ENCODE measurements around the gene ILDR1. TPM values are rescaled to one million over a fixed set of nuclear protein-coding genes. Genes with fewer than 3 reads are reported as not detected.
"Not testable (repeated sequence)": the region's sequence is repeated elsewhere in the genome, so short reads cannot be mapped to it uniquely, and the experiment has no call there.

ILDR1 gene
- total RNA-seq, 1 donor from 2014 or later = not detected

GRCh38 chr3:121961283-121961682 lies 60.8 kb downstream of the ILDR1 start:
- intact Hi-C loops (cut with DNase I) = no loop called here
- no peak for DNase-seq (ENCODE audit: low spot score)

- intact Hi-C loops (cut with DNase I) = no loop called here
- no peak for DNase-seq (ENCODE audit: low spot score)
Measured at GRCh38 chr3:121958801-121959200, 63.2 kb downstream of the ILDR1 start.

- DNase-seq (ENCODE audit: low spot score) = no peak
- intact Hi-C loops (cut with DNase I) = no loop called here
Measured at GRCh38 chr3:121957674-121958415, 64.2 kb downstream of the ILDR1 start.

GRCh38 chr3:121956363-121956762 lies 65.7 kb downstream of the ILDR1 start:
- intact Hi-C loops (cut with DNase I) = no loop called here
- no peak for DNase-seq (ENCODE audit: low spot score)

GRCh38 chr3:121951291-121951919 lies 70.6 kb downstream of the ILDR1 start:
- intact Hi-C loops (cut with DNase I) = no loop called here
- DNase-seq (ENCODE audit: low spot score) = no peak

GRCh38 chr3:121948641-121949040 lies 73.4 kb downstream of the ILDR1 start:
- DNase-seq (ENCODE audit: low spot score) = no peak
- intact Hi-C loops (cut with DNase I) = no loop called here

- intact Hi-C loops (cut with DNase I) = no loop called here
- DNase-seq (ENCODE audit: low spot score) = no peak
Measured at GRCh38 chr3:121943431-121943830, 78.6 kb downstream of the ILDR1 start.

- intact Hi-C loops (cut with DNase I) = no loop called here
- no peak for DNase-seq (ENCODE audit: low spot score)
Measured at GRCh38 chr3:121942116-121942786, 79.8 kb downstream of the ILDR1 start.

GRCh38 chr3:121941592-121941991 lies 80.5 kb downstream of the ILDR1 start:
- no peak for DNase-seq (ENCODE audit: low spot score)
- intact Hi-C loops (cut with DNase I) = no loop called here

GRCh38 chr3:121938141-121938855 lies 83.7 kb downstream of the ILDR1 start:
- intact Hi-C loops (cut with DNase I); DNase-seq (ENCODE audit: low spot score): not testable (repeated sequence)

Other genes starting within 250 kb of the ILDR1 start
- 6.1 TPM for gene IQCB1, start 187.2 kb downstream of the ILDR1 start, total RNA-seq
- 1.9 TPM for gene EAF2, start 187.0 kb downstream of the ILDR1 start, total RNA-seq
- 0.92 TPM for gene SLC15A2, start 127.8 kb downstream of the ILDR1 start, total RNA-seq
- gene CD86, start 33.1 kb upstream of the ILDR1 start, total RNA-seq = 1.9 TPM
- not detected for gene CASR, start 161.4 kb upstream of the ILDR1 start, total RNA-seq

Data from cardiac septum (tissue), 1 donor.